IMR-90 (cell line): ENCODE results near the gene KCNT1. TPM values are rescaled to one million over a fixed set of nuclear protein-coding genes. Genes with fewer than 3 reads are reported as not detected.

ENCODE experiments used
- ATAC-seq: fragments of 200-7000 bp; cut with Tn5 transposase; 2 replicates; pipeline ENCODE4 v1.9.1; 2020; ENCODE audit warnings: low read depth, mild to moderate bottlenecking, moderate library complexity
- BruUV-seq: library from RNA; stranded (reverse); fragments of 400-500 nt; replicated peaks from 2 replicates; lab custom pipeline; 2021; lab: Mats Ljungman, UMichigan
- CTCF ChIA-PET: fragments of 300-600 bp; formaldehyde crosslinking; extraction: SDS; loops from one replicate; lab custom pipeline; 2021; ENCODE audit warnings: antibody characterized with exemption; lab: Yijun Ruan, JAX
- POLR2A ChIA-PET: fragments of 300-600 bp; sonication (Branson Sonifier 250); formaldehyde crosslinking; loops from one replicate; lab custom pipeline; 2022; ENCODE audit warnings: antibody characterized with exemption; ENCODE audit not compliant: unreplicated experiment; lab: Charles Lee
- DNase-seq: peaks from one replicate; pipeline ENCODE4 v3.0.0; 2013
- H2AFZ ChIP-seq: replicated peaks from 2 replicates; pipeline ENCODE3; 2013; ENCODE audit warnings: low read length, mild to moderate bottlenecking; ENCODE audit not compliant: poor library complexity
- H2AK5ac ChIP-seq: 2 replicates; pipeline ENCODE4 v1.6.1; 2013; ENCODE audit warnings: low read depth, low read length, inconsistent platforms
- H2AK9ac ChIP-seq: replicated peaks from 2 replicates; pipeline ENCODE3; 2013; ENCODE audit warnings: mild to moderate bottlenecking, low read depth, low read length, moderate library complexity; ENCODE audit not compliant: poor library complexity
- H2BK120ac ChIP-seq: 2 replicates; pipeline ENCODE4 v1.6.1; 2013; ENCODE audit warnings: low read depth, low read length, inconsistent platforms
- H2BK15ac ChIP-seq: 3 replicates; pipeline ENCODE4 v1.6.1; 2013; ENCODE audit warnings: low read depth, low read length, inconsistent platforms
- H2BK20ac ChIP-seq: 2 replicates; pipeline ENCODE4 v1.6.1; 2013; ENCODE audit warnings: low read depth, mild to moderate bottlenecking, inconsistent platforms, low read length, moderate library complexity
- H2BK5ac ChIP-seq: 2 replicates; pipeline ENCODE4 v1.6.1; 2013; ENCODE audit warnings: mild to moderate bottlenecking, low read depth, low read length, inconsistent platforms; ENCODE audit not compliant: poor library complexity, severe bottlenecking
- H3K14ac ChIP-seq: replicated peaks from 2 replicates; pipeline ENCODE4 v1.6.1; 2013; ENCODE audit warnings: low read depth, low read length, inconsistent platforms
- H3K18ac ChIP-seq: 2 replicates; pipeline ENCODE4 v1.6.1; 2013; ENCODE audit warnings: low read depth, low read length, control low read depth
- H3K23ac ChIP-seq: 2 replicates; pipeline ENCODE4 v1.6.1; 2013; ENCODE audit warnings: low read depth, low read length, inconsistent platforms
- H3K27ac ChIP-seq: 2 replicates; pipeline ENCODE4 v1.5.1; 2013; ENCODE audit warnings: mild to moderate bottlenecking, control low read depth, low read length; ENCODE audit not compliant: insufficient read depth
- H3K27me3 ChIP-seq: 2 replicates; pipeline ENCODE4 v1.6.1; 2013; ENCODE audit warnings: low read length; ENCODE audit not compliant: control insufficient read depth, insufficient read depth
- H3K36me3 ChIP-seq: 2 replicates; pipeline ENCODE4 v1.6.1; 2013; ENCODE audit warnings: low read length, mixed read lengths; ENCODE audit not compliant: control insufficient read depth, insufficient read depth
- H3K4ac ChIP-seq: 2 replicates; pipeline ENCODE4 v1.6.1; 2013; ENCODE audit warnings: low read depth, low read length, inconsistent platforms
- H3K4me1 ChIP-seq: 2 replicates; pipeline ENCODE4 v1.6.1; 2013; ENCODE audit warnings: low read length, mixed read lengths; ENCODE audit not compliant: control insufficient read depth, insufficient read depth
- H3K4me2 ChIP-seq: 2 replicates; pipeline ENCODE4 v1.6.1; 2013; ENCODE audit warnings: low read depth, mild to moderate bottlenecking, control low read depth, low read length, moderate library complexity
- H3K4me3 ChIP-seq: 2 replicates; pipeline ENCODE4 v1.5.1; 2013; ENCODE audit warnings: low read depth, mild to moderate bottlenecking, control low read depth, low read length, moderate library complexity; ENCODE audit not compliant: insufficient read depth
- H3K56ac ChIP-seq: 2 replicates; pipeline ENCODE4 v1.6.1; 2013; ENCODE audit warnings: low read length, inconsistent platforms; ENCODE audit not compliant: insufficient read depth; ENCODE audit errors: extremely low read depth
- H3K79me1 ChIP-seq, 2 experiments: 2 replicates each; pipeline ENCODE4 v1.6.1; 2013; ENCODE audit warnings: low read length in 2 of 2, inconsistent platforms in 1 of 2, low read depth in 1 of 2
- H3K9ac ChIP-seq: 2 replicates; pipeline ENCODE4 v1.6.1; 2013; ENCODE audit warnings: low read depth, low read length, control low read depth
- H3K9me1 ChIP-seq: 2 replicates; pipeline ENCODE4 v1.6.1; 2013; ENCODE audit warnings: low read length, inconsistent platforms; ENCODE audit not compliant: insufficient read depth
- H3K9me3 ChIP-seq: 2 replicates; pipeline ENCODE4 v1.6.1; 2013; ENCODE audit warnings: low read length; ENCODE audit not compliant: control insufficient read depth, insufficient read depth
- H4K20me1 ChIP-seq: 2 replicates; pipeline ENCODE4 v1.6.1; 2013; ENCODE audit warnings: low read length, inconsistent platforms; ENCODE audit not compliant: insufficient read depth
- H4K5ac ChIP-seq: 2 replicates; pipeline ENCODE4 v1.6.1; 2013; ENCODE audit warnings: mild to moderate bottlenecking, low read depth, low read length, control low read depth
- H4K8ac ChIP-seq, 2 experiments: 2 replicates each; pipeline ENCODE4 v1.6.1; 2013; ENCODE audit warnings: low read depth in 2 of 2, low read length in 2 of 2, control low read depth in 1 of 2, inconsistent platforms in 1 of 2
- H4K91ac ChIP-seq: 2 replicates; pipeline ENCODE4 v1.6.1; 2013; ENCODE audit warnings: low read depth, low read length, inconsistent platforms; ENCODE audit not compliant: insufficient read depth
- BHLHE40 ChIP-seq: fragments of 150-350 bp; IDR thresholded peaks from 2 replicates; pipeline ENCODE4 v1.6.1; 2016; ENCODE audit warnings: mild to moderate bottlenecking, low read depth, low read length
- CHD1 ChIP-seq: IDR thresholded peaks from 2 replicates; pipeline ENCODE4 v1.6.1; 2012; ENCODE audit warnings: low read depth, low read length, improper control_type of control experiment
- ELK1 ChIP-seq: fragments of 150-350 bp; IDR thresholded peaks from 2 replicates; pipeline ENCODE4 v1.6.1; 2016; ENCODE audit warnings: low read depth, mild to moderate bottlenecking, low read length, moderate library complexity, borderline replicate concordance
- FOS ChIP-seq: fragments of 150-350 bp; IDR thresholded peaks from 2 replicates; pipeline ENCODE4 v1.6.1; 2016; ENCODE audit warnings: low read depth, low read length
- MAZ ChIP-seq: IDR thresholded peaks from 2 replicates; pipeline ENCODE4 v1.6.1; 2012; ENCODE audit warnings: low read depth, mild to moderate bottlenecking, low read length, improper control_type of control experiment, moderate library complexity, borderline replicate concordance
- NFE2L2 ChIP-seq: fragments of 150-350 bp; IDR thresholded peaks from 2 replicates; pipeline ENCODE4 v1.6.1; 2016; ENCODE audit warnings: low read depth, mild to moderate bottlenecking, low read length
- POLR2A ChIP-seq: IDR thresholded peaks from 2 replicates; pipeline ENCODE4 v1.6.1; 2012; ENCODE audit warnings: mild to moderate bottlenecking, low read depth, low read length
- RCOR1 ChIP-seq: IDR thresholded peaks from 2 replicates; pipeline ENCODE4 v1.6.1; 2012; ENCODE audit warnings: mild to moderate bottlenecking, low read length, improper control_type of control experiment; ENCODE audit not compliant: insufficient replicate concordance
- RFX5 ChIP-seq: IDR thresholded peaks from 2 replicates; pipeline ENCODE4 v1.8.0; 2012; ENCODE audit warnings: low read depth, mild to moderate bottlenecking, low read length, moderate library complexity
- SMC3 ChIP-seq: fragments of 150-350 bp; IDR thresholded peaks from 2 replicates; pipeline ENCODE4 v1.6.1; 2016; ENCODE audit warnings: low read depth, mild to moderate bottlenecking, antibody characterized with exemption, low read length, moderate library complexity
- USF2 ChIP-seq: fragments of 150-350 bp; IDR thresholded peaks from 2 replicates; pipeline ENCODE4 v1.6.1; 2017; ENCODE audit warnings: mild to moderate bottlenecking, antibody characterized with exemption, low read length, low read depth
- WGBS, 2 experiments: methylation state at CpG; one replicate each; pipeline versions ENCODE4 v1.1.5 to v1.1.7; 2013; ENCODE audit warnings: missing lambda C conversion rate in 2 of 2; ENCODE audit not compliant: insufficient read length in 1 of 2; ENCODE audit errors: extremely low coverage in 2 of 2; 5-methylcytosine and 5-hydroxymethylcytosine counted together
- dilution Hi-C: fragments of 300-500 bp; cut with HindIII; formaldehyde crosslinking; loops from one replicate; pipeline ENCODE4 v1.14.3; 2018; ENCODE audit warnings: low sequenced_read_pairs; ENCODE audit not compliant: unreplicated experiment
- in situ Hi-C: fragments of 300-500 bp; cut with MboI; formaldehyde crosslinking; loops from 3 replicates; pipeline ENCODE4 v1.14.3; 2019; ENCODE audit warnings: low sequenced_read_pairs, inconsistent platforms, mixed read lengths
- intact Hi-C: fragments of 100-400 bp; cut with micrococcal nuclease; formaldehyde crosslinking; loops from 2 replicates; pipeline ENCODE4 v1.10.0; 2022
- polyA plus RNA-seq, 3 experiments: library from polyadenylated mRNA; depleted of rRNA; stranded (reverse); fragments of >200 nt; gene quantifications; 2 replicates each; pipeline ENCODE4 v1.2.3, GENCODE V29; 2012; ENCODE audit warnings: low replicate concordance in 1 of 3
- total RNA-seq: library from RNA; depleted of rRNA; stranded (reverse); fragments of >200 nt; gene quantifications from 2 replicates; pipeline ENCODE4 v1.2.3, GENCODE V29; 2012

KCNT1 gene
- total and polyA plus RNA-seq, 2 of the 4 experiments (the other 2 are of a cell fraction), result not detected

- TF ChIP-seq RCOR1 (no peak), POLR2A (no peak), NFE2L2 (no peak)
Observed at GRCh38 chr9:135794057-135794335, 92.0 kb downstream of the KCNT1 start (continued).

- no peak overlapping the region for H3K4me3 ChIP-seq
- no peak overlapping the region for H3K4ac ChIP-seq
- H3K14ac ChIP-seq, result no peak overlapping the region
- POLR2A ChIA-PET, result no interaction called here
- H3K56ac ChIP-seq, result no peak overlapping the region
- H2BK120ac ChIP-seq, result no peak overlapping the region
- H3K36me3 ChIP-seq, result no peaks in the 10 kb centered on the region
- H2AK9ac ChIP-seq, result no peak overlapping the region
- no peak overlapping the region for H3K18ac ChIP-seq
- no peak overlapping the region for H2BK5ac ChIP-seq
- H4K5ac ChIP-seq, result no peak overlapping the region
- H3K27ac ChIP-seq, result no peak overlapping the region
- no peak overlapping the region for H2AK5ac ChIP-seq
- BruUV-seq, result no TSS peak
- ATAC-seq, result no peak
- TF ChIP-seq ELK1 (no peak), FOS (no peak), RFX5 (no peak), POLR2A (no peak), USF2 (no peak), CHD1 (no peak), SMC3 (no peak), MAZ (no peak), BHLHE40 (no peak)
- no peaks in the 10 kb centered on the region for H3K4me1 ChIP-seq
- H3K27me3 ChIP-seq, result peaks cover 18% of the 10 kb centered on the region
- no peak overlapping the region for H4K8ac ChIP-seq
- H3K9ac ChIP-seq, result no peak overlapping the region
- H4K20me1 ChIP-seq, result no peaks in the 10 kb centered on the region
- dilution Hi-C loops, result no loop called here
- H3K4me2 ChIP-seq, result no peak overlapping the region
- in situ Hi-C loops, result no loop called here
- no peaks in the 10 kb centered on the region for H3K9me3 ChIP-seq
- H3K79me1 ChIP-seq, result no peaks in the 10 kb centered on the region
- no peak overlapping the region for H4K91ac ChIP-seq
- CTCF ChIA-PET, result no interaction called here
- 75% methylated on average over 10 of the region's 15 CpGs; no CpG with 5 or more reads in 1 of the 2 experiments for WGBS, 2 experiments
- no peaks in the 10 kb centered on the region for H3K9me1 ChIP-seq
- H3K23ac ChIP-seq, result no peak overlapping the region
- DNase-seq, result no peak
- H2BK15ac ChIP-seq, result no peak overlapping the region
- H2AFZ ChIP-seq, result no peak overlapping the region
- intact Hi-C loops, result loop anchor here (10.0 kb wide), 1 partner anchor 190 kb away; no protein-coding TSS in a partner anchor
- H2BK20ac ChIP-seq, result no peak overlapping the region
Observed at GRCh38 chr9:135794361-135794885, 92.4 kb downstream of the KCNT1 start.
